ENCODE data around the gene OSBPL6.

Gene OSBPL6

GRCh38 chr2:178269438-178270224 lies 75.3 kb downstream of the OSBPL6 start:
- in situ Hi-C loops (cut with MboI; ENCODE audit: low sequenced_read_pairs): no loop called here

- in situ Hi-C loops (cut with MboI; ENCODE audit: low sequenced_read_pairs): no loop called here
Observed at GRCh38 chr2:178270338-178270737, 76.0 kb downstream of the OSBPL6 start.

- in situ Hi-C loops (cut with MboI; ENCODE audit: low sequenced_read_pairs): no loop called here
Observed at GRCh38 chr2:178271094-178271493, 76.8 kb downstream of the OSBPL6 start.

GRCh38 chr2:178271629-178272333 lies 77.5 kb downstream of the OSBPL6 start:
- in situ Hi-C loops (cut with MboI; ENCODE audit: low sequenced_read_pairs): no loop called here

- in situ Hi-C loops (cut with MboI; ENCODE audit: low sequenced_read_pairs): no loop called here
Observed at GRCh38 chr2:178273787-178274360, 79.6 kb downstream of the OSBPL6 start.

- in situ Hi-C loops (cut with MboI; ENCODE audit: low sequenced_read_pairs): no loop called here
Observed at GRCh38 chr2:178275600-178275999, 81.3 kb downstream of the OSBPL6 start.

- in situ Hi-C loops (cut with MboI; ENCODE audit: low sequenced_read_pairs): no loop called here
Observed at GRCh38 chr2:178277741-178278197, 83.5 kb downstream of the OSBPL6 start.

- in situ Hi-C loops (cut with MboI; ENCODE audit: low sequenced_read_pairs): no loop called here
Observed at GRCh38 chr2:178279142-178279541, 84.8 kb downstream of the OSBPL6 start.

GRCh38 chr2:178279636-178280035 lies 85.3 kb downstream of the OSBPL6 start:
- in situ Hi-C loops (cut with MboI; ENCODE audit: low sequenced_read_pairs): no loop called here

- in situ Hi-C loops (cut with MboI; ENCODE audit: low sequenced_read_pairs): no loop called here
Observed at GRCh38 chr2:178280244-178280852, 86.0 kb downstream of the OSBPL6 start.

- in situ Hi-C loops (cut with MboI; ENCODE audit: low sequenced_read_pairs): no loop called here
Observed at GRCh38 chr2:178282075-178282815, 87.9 kb downstream of the OSBPL6 start.

GRCh38 chr2:178283341-178283918 lies 89.1 kb downstream of the OSBPL6 start:
- in situ Hi-C loops (cut with MboI; ENCODE audit: low sequenced_read_pairs): no loop called here

- in situ Hi-C loops (cut with MboI; ENCODE audit: low sequenced_read_pairs): no loop called here
Observed at GRCh38 chr2:178284613-178285286, 90.4 kb downstream of the OSBPL6 start.

GRCh38 chr2:178285287-178285615 lies 90.9 kb downstream of the OSBPL6 start:
- in situ Hi-C loops (cut with MboI; ENCODE audit: low sequenced_read_pairs): no loop called here

GRCh38 chr2:178286636-178287035 lies 92.3 kb downstream of the OSBPL6 start:
- in situ Hi-C loops (cut with MboI; ENCODE audit: low sequenced_read_pairs): no loop called here

- in situ Hi-C loops (cut with MboI; ENCODE audit: low sequenced_read_pairs): no loop called here
Observed at GRCh38 chr2:178287652-178288344, 93.5 kb downstream of the OSBPL6 start.

GRCh38 chr2:178291703-178292102 lies 97.4 kb downstream of the OSBPL6 start:
- in situ Hi-C loops (cut with MboI; ENCODE audit: low sequenced_read_pairs): no loop called here

GRCh38 chr2:178292586-178292985 lies 98.3 kb downstream of the OSBPL6 start:
- in situ Hi-C loops (cut with MboI; ENCODE audit: low sequenced_read_pairs): no loop called here

- in situ Hi-C loops (cut with MboI; ENCODE audit: low sequenced_read_pairs): no loop called here
Observed at GRCh38 chr2:178295115-178295514, 100.8 kb downstream of the OSBPL6 start.
